Measurements from ENCODE around the gene PTPDC1. TPM values are rescaled to one million over a fixed set of nuclear protein-coding genes. Genes with fewer than 3 reads are reported as not detected.

The PTPDC1 gene
- total and polyA plus RNA-seq, 2 of the 4 experiments (the other 2 are of a cell fraction) = 3.9 to 6.1 TPM

GRCh38 chr9:94080249-94080648, 4.0 kb upstream of the PTPDC1 start:
- POLR2A ChIA-PET (ENCODE audit: unreplicated experiment) = no interaction called here
- H3K4me1 ChIP-seq (ENCODE audit: control insufficient read depth, insufficient read depth, low read length) = peaks cover 4% of the 10 kb centered on the region; the same call in 1 of the 2 replicates
- no peak overlapping the region for H2AK5ac ChIP-seq (ENCODE audit: low read depth, low read length)
- ATAC-seq (ENCODE audit: low read depth) = no peak
- CTCF ChIA-PET = no interaction called here
- no CpG with 5 or more reads among the region's 2 CpGs for WGBS, 2 experiments (ENCODE audit: extremely low coverage in 2 of 2, insufficient read length in 1 of 2)
- H3K14ac ChIP-seq (replicated peaks; ENCODE audit: low read depth, low read length) = no peak overlapping the region
- no peak overlapping the region for H2BK20ac ChIP-seq (ENCODE audit: low read depth, low read length)
- no peak for DNase-seq
- peaks cover 4% of the 10 kb centered on the region; the same call in 1 of the 2 replicates for H3K9me1 ChIP-seq (ENCODE audit: insufficient read depth, low read length)
- no peaks in the 10 kb centered on the region for H3K9me3 ChIP-seq (ENCODE audit: control insufficient read depth, insufficient read depth, low read length)
- no peak overlapping the region for H3K56ac ChIP-seq (ENCODE audit: extremely low read depth, insufficient read depth, low read length)
- BruUV-seq (replicated peaks) = no TSS peak
- no peaks in the 10 kb centered on the region for H3K27me3 ChIP-seq (ENCODE audit: control insufficient read depth, insufficient read depth, low read length)
- no peaks in the 10 kb centered on the region for H3K79me1 ChIP-seq (ENCODE audit: low read depth in 1 of 2, low read length in 2 of 2)
- in situ Hi-C loops (cut with MboI; ENCODE audit: low sequenced_read_pairs) (no loop called here), intact Hi-C loops (cut with micrococcal nuclease) (no loop called here), dilution Hi-C loops (cut with HindIII; ENCODE audit: low sequenced_read_pairs, unreplicated experiment) (no loop called here)
- H3K4ac ChIP-seq (ENCODE audit: low read depth, low read length) = no peak overlapping the region
- H4K20me1 ChIP-seq (ENCODE audit: insufficient read depth, low read length) = no peaks in the 10 kb centered on the region; the same call in 1 of the 2 replicates
- no peak overlapping the region for H4K5ac ChIP-seq (ENCODE audit: low read depth, low read length)
- H2BK5ac ChIP-seq (ENCODE audit: low read depth, low read length, poor library complexity, severe bottlenecking) = no peak overlapping the region
- no peak overlapping the region for H3K4me3 ChIP-seq (ENCODE audit: insufficient read depth, low read depth, low read length)
- no peak overlapping the region for H3K18ac ChIP-seq (ENCODE audit: low read depth, low read length)
- no peak overlapping the region for H2AK9ac ChIP-seq (replicated peaks; ENCODE audit: low read depth, low read length, poor library complexity)
- no peak overlapping the region for H2AFZ ChIP-seq (replicated peaks; ENCODE audit: low read length, poor library complexity)
- no peak overlapping the region for H4K8ac ChIP-seq (ENCODE audit: low read depth in 2 of 2, low read length in 2 of 2)
- TF ChIP-seq USF2 (IDR thresholded peaks at IDR 0.05; ENCODE audit: low read depth, low read length) (no peak), MAZ (IDR thresholded peaks at IDR 0.05; ENCODE audit: borderline replicate concordance, low read depth, low read length) (no peak), BHLHE40 (IDR thresholded peaks at IDR 0.05; ENCODE audit: low read depth, low read length) (no peak), CHD1 (IDR thresholded peaks at IDR 0.05; ENCODE audit: low read depth, low read length) (no peak), MXI1 (IDR thresholded peaks at IDR 0.05; ENCODE audit: borderline replicate concordance, low read depth, low read length) (no peak), NFE2L2 (IDR thresholded peaks at IDR 0.05; ENCODE audit: low read depth, low read length) (no peak), FOS (IDR thresholded peaks at IDR 0.05; ENCODE audit: low read depth, low read length) (no peak), SMC3 (IDR thresholded peaks at IDR 0.05; ENCODE audit: low read depth, low read length) (no peak)
- no peak overlapping the region for H4K91ac ChIP-seq (ENCODE audit: insufficient read depth, low read depth, low read length)
- H3K36me3 ChIP-seq (ENCODE audit: control insufficient read depth, insufficient read depth, low read length) = peaks cover 2% of the 10 kb centered on the region; the same call in 1 of the 2 replicates
- no peak overlapping the region for H2BK120ac ChIP-seq (ENCODE audit: low read depth, low read length)
- H2BK15ac ChIP-seq (ENCODE audit: low read depth, low read length) = no peak overlapping the region
- H3K27ac ChIP-seq (ENCODE audit: insufficient read depth, low read length) = no peak overlapping the region
- no peak overlapping the region for H3K9ac ChIP-seq (ENCODE audit: low read depth, low read length)
- no peak overlapping the region for H3K23ac ChIP-seq (ENCODE audit: low read depth, low read length)
- H3K4me2 ChIP-seq (ENCODE audit: low read depth, low read length) = no peak overlapping the region
